Uterus (tissue), 4 donors: ENCODE measurements around the gene ABCC3. TPM values are rescaled to one million over a fixed set of nuclear protein-coding genes. Genes with fewer than 3 reads are reported as not detected.
"Not testable (repeated sequence)": the region's sequence is repeated elsewhere in the genome, so short reads cannot be mapped to it uniquely, and the experiment has no call there.

Source experiments
- DNase-seq, 2 donors: peaks; one replicate each; pipeline ENCODE4 v3.0.0-alpha.2; 2019 to 2020
- H3K27ac ChIP-seq, 2 donors: fragments of 200-600 bp; sonication (generic); 1 replicate in 1 of 2; 2 replicates in 1 of 2; pipeline ENCODE4 v1.5.1; 2016 to 2018
- H3K27me3 ChIP-seq, 2 donors: fragments of 200-600 bp; sonication (generic); one replicate each; pipeline ENCODE4 v1.5.1; 2018 to 2019; ENCODE audit warnings: control low read depth in 1 of 2
- H3K36me3 ChIP-seq, 2 donors: fragments of 200-600 bp; sonication (generic); one replicate each; pipeline ENCODE4 v1.5.1; 2019; ENCODE audit warnings: control low read depth in 1 of 2
- H3K4me1 ChIP-seq, 2 donors: fragments of 200-600 bp; sonication (generic); one replicate each; pipeline ENCODE4 v1.5.1; 2018 to 2019; ENCODE audit warnings: control low read depth in 1 of 2
- H3K4me3 ChIP-seq, 2 donors: fragments of 200-600 bp; sonication (generic); 1 replicate in 1 of 2; 2 replicates in 1 of 2; pipeline ENCODE4 v1.5.1; 2018 to 2019; ENCODE audit warnings: mild to moderate bottlenecking in 1 of 2
- H3K9me3 ChIP-seq, 2 donors: fragments of 200-600 bp; sonication (generic); one replicate each; pipeline ENCODE4 v1.5.1; 2019; ENCODE audit warnings: control low read depth in 1 of 2
- CTCF ChIP-seq, 4 experiments: fragments of 200-600 bp in 2 of 4; fragments of 450-650 bp in 2 of 4; sonication (generic) in 2 of 4; IDR thresholded peaks; one replicate each; pipeline ENCODE4 v1.5.1; 2016 to 2019; ENCODE audit warnings: antibody characterized with exemption in 4 of 4, mild to moderate bottlenecking in 2 of 4, moderate library complexity in 1 of 4
- POLR2A ChIP-seq, 2 donors: fragments of 450-650 bp; IDR thresholded peaks; one replicate each; pipeline ENCODE4 v1.6.1; 2016; ENCODE audit warnings: antibody characterized with exemption in 2 of 2, mild to moderate bottlenecking in 1 of 2, moderate library complexity in 1 of 2
- intact Hi-C: fragments of 100-400 bp; cut with DNase I; formaldehyde crosslinking; loops from one replicate; pipeline ENCODE4 v1.15.1; 2023; ENCODE audit warnings: low total_unique reads
- total RNA-seq, 4 donors: library from RNA; depleted of rRNA in 3 of 4; stranded (reverse); fragments of >200 nt in 3 of 4; gene quantifications; one replicate each; pipeline versions ENCODE4 v1.1.0 to v1.2.4, GENCODE V29; 2014 to 2023
- donor health status: DM: yes; HTN: yes; CAD: no.

Gene ABCC3
- total RNA-seq, 4 donors from 2014 or later, result 1.2 to 4.5 (median 2.6) TPM

DNA sequence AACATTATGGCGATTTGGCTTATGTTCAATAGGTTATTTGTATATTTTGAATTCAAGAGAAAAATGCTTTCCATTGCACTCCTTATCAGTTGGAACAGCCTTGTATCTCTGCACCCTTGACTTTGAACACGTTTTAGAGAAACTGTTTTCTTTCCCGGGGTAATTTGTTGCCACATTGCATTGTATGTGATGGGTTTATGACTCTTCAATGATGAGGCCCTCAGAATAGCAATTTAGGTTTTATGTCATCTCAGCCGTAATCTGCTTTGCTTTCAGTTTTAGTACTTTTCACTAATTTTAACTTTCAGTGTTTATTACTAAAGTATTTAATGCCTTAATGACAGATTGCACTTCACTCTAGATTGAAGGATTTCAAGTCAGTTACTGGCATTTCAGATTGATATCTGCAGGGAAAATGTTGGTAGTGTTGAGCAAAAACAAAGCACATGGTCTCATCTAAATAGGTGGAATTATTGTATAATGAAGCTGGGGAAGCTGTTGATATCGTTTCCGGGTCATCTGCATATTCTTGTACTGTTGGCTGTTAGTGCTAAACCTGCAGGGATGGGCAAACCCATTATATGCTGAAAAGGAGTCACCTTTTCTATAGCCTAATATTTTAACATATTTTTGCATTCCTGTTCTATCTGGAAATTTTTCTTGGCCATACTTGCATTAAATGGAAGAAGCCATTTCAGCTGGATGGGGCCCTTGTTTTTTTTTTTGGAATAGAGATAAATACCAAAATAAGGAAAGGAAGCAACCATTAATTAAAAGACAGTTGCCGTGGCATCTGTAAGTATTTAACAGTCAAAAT lies 86.7 kb downstream of the ABCC3 start:
- H3K4me3 ChIP-seq, result peak overlapping the region; percentile 70 to 85
- no peaks in the 10 kb centered on the region for H3K9me3 ChIP-seq
- H3K4me1 ChIP-seq, result peaks cover 6% of the 10 kb centered on the region in 2 donors
- H3K27ac ChIP-seq, result peak overlapping the region; percentile 95 to 97
- DNase-seq, result no peak
- TF ChIP-seq POLR2A (IDR thresholded peaks at IDR 0.05) (no peak), CTCF (IDR thresholded peaks at IDR 0.05) (no peak)
- H3K36me3 ChIP-seq, result no peaks in the 10 kb centered on the region
- intact Hi-C loops, result no loop called here
- no peaks in the 10 kb centered on the region for H3K27me3 ChIP-seq

DNA sequence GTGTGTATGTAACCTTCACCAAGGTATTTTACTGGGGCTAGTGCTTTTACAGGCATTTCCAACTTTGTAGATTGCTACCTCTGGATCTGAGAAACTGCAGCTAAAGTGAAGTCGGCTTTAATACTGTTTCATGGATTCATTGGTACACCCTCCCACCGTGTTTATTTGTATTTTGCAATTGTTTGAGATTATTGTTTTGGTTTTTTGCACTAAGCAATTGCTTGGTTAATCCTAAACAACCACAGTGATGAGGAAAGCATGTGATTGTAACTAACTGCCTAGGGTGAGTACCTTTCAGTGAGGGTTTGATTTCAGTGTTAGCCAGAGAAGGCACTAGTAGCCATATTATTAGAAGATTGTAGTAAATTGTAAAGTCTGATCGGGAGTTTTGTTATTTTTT lies 88.1 kb downstream of the ABCC3 start:
- intact Hi-C loops, result no loop called here
- no peak for TF ChIP-seq POLR2A (IDR thresholded peaks at IDR 0.05)
- no peak for TF ChIP-seq CTCF (IDR thresholded peaks at IDR 0.05)

DNA sequence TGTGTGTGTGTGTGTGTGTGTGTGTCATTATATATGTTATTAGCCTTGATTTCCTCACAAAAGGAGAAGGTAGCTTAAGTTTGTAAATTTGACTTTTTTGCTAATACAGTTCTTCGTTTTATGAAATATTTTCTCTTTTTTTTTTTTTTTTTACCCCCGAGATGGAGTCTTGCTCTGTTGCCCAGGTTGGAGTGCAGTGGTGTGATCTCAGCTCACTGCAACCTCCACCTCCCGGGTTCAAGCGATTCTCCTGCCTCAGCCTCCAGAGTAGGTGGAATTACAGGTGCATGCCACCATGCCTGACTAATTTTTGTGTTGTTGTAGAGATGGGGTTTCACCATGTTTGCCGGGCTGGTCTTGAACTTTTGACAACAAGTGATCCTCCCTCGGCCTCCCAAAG lies 89.9 kb downstream of the ABCC3 start:
- H3K4me1 ChIP-seq, result peaks cover 6 to 13% of the 10 kb centered on the region in 2 donors
- intact Hi-C loops, H3K36me3 ChIP-seq, H3K27me3 ChIP-seq, H3K4me3 ChIP-seq, DNase-seq, H3K9me3 ChIP-seq, H3K27ac ChIP-seq: not testable (repeated sequence)

More for the DNA sequence above, 88.1 kb downstream of the ABCC3 start:
- H3K4me3 ChIP-seq, result no peak overlapping the region
- no peak overlapping the region for H3K27ac ChIP-seq
- peaks cover 6% of the 10 kb centered on the region in 2 donors for H3K4me1 ChIP-seq
- H3K9me3 ChIP-seq, result no peaks in the 10 kb centered on the region
- no peak for DNase-seq
- H3K27me3 ChIP-seq, result no peaks in the 10 kb centered on the region
- H3K36me3 ChIP-seq, result no peaks in the 10 kb centered on the region

- Histone ChIP-seq H3K9me3 (no peaks in the 10 kb centered on the region), H3K4me3 (no peak overlapping the region), H3K36me3 (no peaks in the 10 kb centered on the region), H3K27ac (no peak overlapping the region), H3K27me3 (no peaks in the 10 kb centered on the region), H3K4me1 (peaks cover 6 to 16% of the 10 kb centered on the region in 2 donors)
- intact Hi-C loops, result no loop called here
- no peak for TF ChIP-seq POLR2A (IDR thresholded peaks at IDR 0.05)
- TF ChIP-seq CTCF (IDR thresholded peaks at IDR 0.05), result no peak
- no peak for DNase-seq
Measured at GRCh38 chr17:50725769-50726655, 91.3 kb downstream of the ABCC3 start.

GRCh38 chr17:50728112-50728429 lies 93.4 kb downstream of the ABCC3 start:
- H3K4me3 ChIP-seq, result no peak overlapping the region
- TF ChIP-seq CTCF (IDR thresholded peaks at IDR 0.05), result no peak
- no peak for TF ChIP-seq POLR2A (IDR thresholded peaks at IDR 0.05)
- no peaks in the 10 kb centered on the region for H3K27me3 ChIP-seq
- no peak for DNase-seq
- H3K27ac ChIP-seq, result no peak overlapping the region
- no peaks in the 10 kb centered on the region for H3K36me3 ChIP-seq
- H3K4me1 ChIP-seq, result peaks cover 6 to 20% of the 10 kb centered on the region in 2 donors
- intact Hi-C loops, result no loop called here
- H3K9me3 ChIP-seq, result no peaks in the 10 kb centered on the region
